Testis (tissue), 2 donors: ENCODE data around the gene PNO1.

ENCODE experiments used
- POLR2A ChIP-seq: fragments of 450-650 bp; IDR thresholded peaks from one replicate; pipeline ENCODE4 v1.6.1; 2017; ENCODE audit warnings: antibody characterized with exemption, mild to moderate bottlenecking, moderate library complexity
- TF ChIP-seq, protein P1 (sequence below), 3 experiments: fragments of 450-650 bp in 2 of 3; fragments of 200-600 bp in 1 of 3; sonication (generic) in 1 of 3; IDR thresholded peaks; one replicate each; pipeline ENCODE4 v1.5.1; 2016 to 2019; ENCODE audit warnings: antibody characterized with exemption in 3 of 3, mild to moderate bottlenecking in 2 of 3, moderate library complexity in 1 of 3

DNA sequence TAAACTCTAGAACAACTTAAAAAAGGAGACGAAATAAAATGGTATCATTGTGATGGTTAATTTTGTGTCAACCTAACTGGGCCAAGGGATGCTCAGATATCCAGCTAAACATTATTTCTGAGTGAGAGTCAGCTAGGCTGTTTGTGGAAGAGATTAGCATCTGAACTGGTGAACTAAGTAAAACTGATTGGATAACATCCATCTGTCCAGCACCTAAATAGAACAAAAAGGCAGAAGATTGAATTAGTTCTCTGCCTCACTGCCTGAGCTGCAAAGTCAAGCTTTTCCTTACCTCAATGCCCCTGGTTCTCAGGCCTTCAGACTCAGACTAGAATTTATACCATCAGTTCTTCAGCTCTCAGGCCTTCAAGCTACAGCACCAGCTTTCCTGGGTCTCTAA is 64.6 kb downstream of the PNO1 start:
- TF ChIP-seq, protein P1, sequence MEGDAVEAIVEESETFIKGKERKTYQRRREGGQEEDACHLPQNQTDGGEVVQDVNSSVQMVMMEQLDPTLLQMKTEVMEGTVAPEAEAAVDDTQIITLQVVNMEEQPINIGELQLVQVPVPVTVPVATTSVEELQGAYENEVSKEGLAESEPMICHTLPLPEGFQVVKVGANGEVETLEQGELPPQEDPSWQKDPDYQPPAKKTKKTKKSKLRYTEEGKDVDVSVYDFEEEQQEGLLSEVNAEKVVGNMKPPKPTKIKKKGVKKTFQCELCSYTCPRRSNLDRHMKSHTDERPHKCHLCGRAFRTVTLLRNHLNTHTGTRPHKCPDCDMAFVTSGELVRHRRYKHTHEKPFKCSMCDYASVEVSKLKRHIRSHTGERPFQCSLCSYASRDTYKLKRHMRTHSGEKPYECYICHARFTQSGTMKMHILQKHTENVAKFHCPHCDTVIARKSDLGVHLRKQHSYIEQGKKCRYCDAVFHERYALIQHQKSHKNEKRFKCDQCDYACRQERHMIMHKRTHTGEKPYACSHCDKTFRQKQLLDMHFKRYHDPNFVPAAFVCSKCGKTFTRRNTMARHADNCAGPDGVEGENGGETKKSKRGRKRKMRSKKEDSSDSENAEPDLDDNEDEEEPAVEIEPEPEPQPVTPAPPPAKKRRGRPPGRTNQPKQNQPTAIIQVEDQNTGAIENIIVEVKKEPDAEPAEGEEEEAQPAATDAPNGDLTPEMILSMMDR (IDR thresholded peaks at IDR 0.05): no peak
- no peak for TF ChIP-seq POLR2A
